ENCODE measurements around the gene ZNF205. TPM values are rescaled to one million over a fixed set of nuclear protein-coding genes. Genes with fewer than 3 reads are reported as not detected.

The ZNF205 gene
- total RNA-seq (2013) = 6.5 TPM
- polyA plus RNA-seq (1 to 10 TPM; 1.0 to 6.7 (median 1.3) TPM), polyA minus RNA-seq (5.8 and 10.0 TPM in 2 replicates), total RNA-seq (0.08 to 2.3 (median 1.6) reads per million in 11 experiments)

GRCh38 chr16:3112058-3112880, at the start of gene ZNF205:
Gene ZNF205 (plus strand): TSS chr16:3112586. CDS start chr16:3113431, 845 bp downstream.
- Histone ChIP-seq H4K20me1 (ENCODE audit: insufficient read depth, low read length) (no peaks in the 10 kb centered on the region), H2AFZ (ENCODE audit: insufficient read depth, low read depth, low read length, poor library complexity, severe bottlenecking) (peak within 1 kb of the TSS; percentile 89), H3K4me2 (replicated peaks; ENCODE audit: extremely low read depth, low read length, poor library complexity, severe bottlenecking) (peak within 1 kb of the TSS; percentile 91), H3K9ac (ENCODE audit: insufficient read depth, low read length, poor library complexity, severe bottlenecking) (peak within 1 kb of the TSS; percentile 61), H3K79me2 (ENCODE audit: insufficient read depth, low read length) (no peaks in the 10 kb centered on the region), H3K4me3 (replicated peaks in 1 of 3; ENCODE audit: low read depth in 2 of 3, low read length in 3 of 3) (peak within 1 kb of the TSS; percentile 45 to 78 (median 61)), H3K27ac (ENCODE audit: low read depth in 1 of 2, low read length in 2 of 2) (no peak within 1 kb of the TSS), H3K27me3 (ENCODE audit: control insufficient read depth in 2 of 2, insufficient read depth in 2 of 2, low read length in 2 of 2) (no peaks in the 10 kb centered on the region), H3K36me3 (replicated peaks in 1 of 2; ENCODE audit: control insufficient read depth in 1 of 2, insufficient read depth in 2 of 2, low read length in 2 of 2) (peaks cover 0 to 6% of the 10 kb centered on the region in 2 donors), H3K4me1 (ENCODE audit: control insufficient read depth in 1 of 2, insufficient read depth in 2 of 2, low read length in 2 of 2) (peaks cover 18 to 22% of the 10 kb centered on the region in 2 donors), H3K9me3 (replicated peaks in 1 of 2; ENCODE audit: control insufficient read depth in 1 of 2, insufficient read depth in 1 of 2, low read length in 2 of 2) (no peaks in the 10 kb centered on the region)
- Mint-ChIP-seq H3K4me3 (peak within 1 kb of the TSS; percentile 74 to 90), H3K4me1 (peaks cover 21% of the 10 kb centered on the region), H3K27me3 (ENCODE audit: low read depth in 3 of 3) (peaks cover 4 to 18% (median 9%) of the 10 kb centered on the region in 3 donors), H3K36me3 (peaks cover 0 to 3% of the 10 kb centered on the region in 2 donors), H3K9me3 (peaks cover 0 to 1% (median 0%) of the 10 kb centered on the region in 7 donors), H3K27ac (peak within 1 kb of the TSS in 1 of 7 donors; percentile 58)
- WGBS (ENCODE audit: insufficient coverage) = 31% methylated on average over 12 of the region's 23 CpGs
- DNase-seq = peak in 1 of 3 donors; percentile 16
- TF ChIP-seq CTCF (IDR thresholded peaks at IDR 0.05) = no peak
- intact Hi-C loops (cut with micrococcal nuclease) = no loop called here

GRCh38 chr16:3063625-3064386, 48.6 kb upstream of the ZNF205 start:
- H2AFZ ChIP-seq (ENCODE audit: insufficient read depth, low read depth, low read length, poor library complexity, severe bottlenecking) = no peak overlapping the region
- no peak overlapping the region for H3K27ac Mint-ChIP-seq
- H3K4me1 ChIP-seq (ENCODE audit: control insufficient read depth in 1 of 2, insufficient read depth in 2 of 2, low read length in 2 of 2) = peaks cover 22 to 27% of the 10 kb centered on the region in 2 donors
- H3K79me2 ChIP-seq (ENCODE audit: insufficient read depth, low read length) = no peaks in the 10 kb centered on the region
- 100% methylated on average over 1 of the region's 8 CpGs for WGBS (ENCODE audit: insufficient coverage)
- peaks cover 22% of the 10 kb centered on the region for H3K4me1 Mint-ChIP-seq
- H3K4me3 Mint-ChIP-seq = no peak overlapping the region
- H3K4me3 ChIP-seq (replicated peaks in 1 of 3; ENCODE audit: low read depth in 2 of 3, low read length in 3 of 3) = no peak overlapping the region
- no peak overlapping the region for H3K27ac ChIP-seq (ENCODE audit: low read depth in 1 of 2, low read length in 2 of 2)
- H3K9me3 Mint-ChIP-seq = no peaks in the 10 kb centered on the region
- no peak overlapping the region for H3K9ac ChIP-seq (ENCODE audit: insufficient read depth, low read length, poor library complexity, severe bottlenecking)
- H3K27me3 ChIP-seq (ENCODE audit: control insufficient read depth in 2 of 2, insufficient read depth in 2 of 2, low read length in 2 of 2) = no peaks in the 10 kb centered on the region
- H3K36me3 Mint-ChIP-seq = no peaks in the 10 kb centered on the region
- TF ChIP-seq CTCF (IDR thresholded peaks at IDR 0.05) = no peak
- no peaks in the 10 kb centered on the region for H4K20me1 ChIP-seq (ENCODE audit: insufficient read depth, low read length)
- H3K27me3 Mint-ChIP-seq (ENCODE audit: low read depth in 3 of 3) = peaks cover 0 to 9% (median 0%) of the 10 kb centered on the region in 3 donors
- no peaks in the 10 kb centered on the region for H3K36me3 ChIP-seq (replicated peaks in 1 of 2; ENCODE audit: control insufficient read depth in 1 of 2, insufficient read depth in 2 of 2, low read length in 2 of 2)
- intact Hi-C loops (cut with micrococcal nuclease) = loop anchor here in 1 of 2 donors (5.0 kb wide), 1 partner anchor 103 kb away; no protein-coding TSS in a partner anchor
- H3K9me3 ChIP-seq (replicated peaks in 1 of 2; ENCODE audit: control insufficient read depth in 1 of 2, insufficient read depth in 1 of 2, low read length in 2 of 2) = no peaks in the 10 kb centered on the region
- no peak for DNase-seq
- no peak overlapping the region for H3K4me2 ChIP-seq (replicated peaks; ENCODE audit: extremely low read depth, low read length, poor library complexity, severe bottlenecking)
